ENCODE measurements around the gene SEC24A.
A peak's percentile ranks its signal among the peaks of the same experiment; 100 is the strongest.
"Not testable (repeated sequence)": the region's sequence is repeated elsewhere in the genome, so short reads cannot be mapped to it uniquely, and the experiment has no call there.

Gene SEC24A

DNA sequence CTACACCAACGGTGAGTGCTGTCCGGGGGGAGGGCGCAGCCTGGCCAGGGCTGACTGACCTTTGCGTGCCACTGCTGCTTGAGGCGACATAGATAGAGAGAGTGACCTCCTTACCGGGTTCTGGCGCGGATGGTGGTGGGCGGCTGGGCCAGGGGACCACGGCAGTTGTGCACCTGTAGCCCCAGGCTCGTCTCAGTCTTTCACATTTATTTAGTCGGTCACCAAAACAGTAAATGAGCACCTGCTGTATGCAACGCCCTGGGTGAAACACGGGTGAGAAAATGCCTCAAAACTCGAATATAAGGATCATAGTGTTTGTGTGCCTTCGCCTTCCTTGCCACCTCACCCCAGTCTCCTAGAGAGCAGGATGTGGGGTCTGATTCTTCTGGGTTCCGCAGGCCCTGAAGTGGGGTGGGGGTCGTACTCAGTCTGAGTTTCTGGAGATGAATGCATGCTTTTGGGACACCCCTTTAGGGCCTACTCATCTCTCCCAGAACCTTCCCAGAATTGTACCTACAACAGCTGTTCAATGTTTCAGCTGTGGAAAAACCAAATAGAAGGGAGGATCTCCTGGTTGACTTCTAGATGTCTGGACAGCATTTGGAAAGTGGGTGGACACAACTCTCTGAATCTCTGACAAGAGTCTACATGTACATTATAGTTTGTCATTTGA is 714 bp downstream of the SEC24A start:
- DNase-seq (ENCODE audit: extremely low read depth in 1 of 2, low read depth in 1 of 2): no peak

DNA sequence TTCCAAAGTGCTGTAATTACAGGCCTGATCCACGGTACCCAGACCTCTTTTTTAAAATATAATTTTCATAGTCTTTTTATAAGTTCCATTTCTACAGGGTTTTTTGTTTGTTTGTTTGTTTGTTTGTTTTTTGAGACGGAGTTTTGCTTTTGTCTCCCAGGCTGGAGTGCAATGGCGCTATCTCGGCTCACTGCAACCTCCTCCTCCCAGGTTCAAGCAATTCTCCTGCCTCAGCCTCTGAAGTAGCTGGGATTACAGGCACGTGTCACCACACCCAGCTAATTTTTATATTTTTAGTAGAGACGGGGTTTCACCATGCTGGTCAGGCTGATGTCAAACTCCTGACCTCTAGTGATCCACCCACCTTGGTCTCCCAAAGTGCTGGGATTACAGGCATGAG is 2.1 kb downstream of the SEC24A start:
- not testable (repeated sequence) for DNase-seq (ENCODE audit: extremely low read depth in 1 of 2, low read depth in 1 of 2)

DNA sequence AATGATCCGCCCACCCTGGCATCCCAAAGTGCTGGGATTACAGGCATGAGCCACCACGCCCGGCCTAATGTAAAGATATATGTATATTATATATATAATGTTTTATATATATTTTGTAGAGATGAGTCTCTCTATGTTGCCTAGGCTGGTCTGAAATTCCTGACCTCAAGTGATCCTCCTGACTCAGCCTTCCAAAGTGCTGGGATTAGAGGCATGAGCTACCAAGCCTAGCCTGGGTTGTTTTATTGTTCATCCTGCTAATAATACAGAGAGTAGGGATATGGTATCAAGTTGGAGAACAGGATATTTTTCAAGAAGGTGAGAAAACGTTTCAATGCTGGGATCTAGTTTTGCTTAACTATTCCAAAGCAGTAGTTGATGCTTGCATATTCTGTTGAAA is 2.9 kb downstream of the SEC24A start:
- no peak for DNase-seq (ENCODE audit: extremely low read depth in 1 of 2, low read depth in 1 of 2)

DNA sequence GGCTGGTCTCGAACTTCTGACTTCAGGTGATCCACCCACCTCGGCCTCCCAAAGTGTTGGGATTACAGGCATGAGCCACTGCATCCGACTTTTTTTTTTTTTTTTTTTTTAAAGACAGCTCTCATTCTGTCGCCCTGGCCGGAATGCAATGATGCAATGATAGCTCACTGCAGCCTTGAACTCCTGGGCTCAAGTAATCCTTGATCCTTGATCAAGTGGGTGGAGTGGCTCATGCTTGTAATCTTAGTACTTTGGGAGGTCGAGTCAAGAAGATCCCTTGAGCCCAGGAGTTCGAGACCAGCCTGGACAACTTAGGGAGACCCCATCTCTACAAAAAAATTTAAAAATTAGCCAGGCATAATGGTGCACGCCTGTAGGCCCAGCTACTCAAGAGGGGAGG is 8.1 kb downstream of the SEC24A start:
- no peak for DNase-seq (ENCODE audit: extremely low read depth in 1 of 2, low read depth in 1 of 2)

DNA sequence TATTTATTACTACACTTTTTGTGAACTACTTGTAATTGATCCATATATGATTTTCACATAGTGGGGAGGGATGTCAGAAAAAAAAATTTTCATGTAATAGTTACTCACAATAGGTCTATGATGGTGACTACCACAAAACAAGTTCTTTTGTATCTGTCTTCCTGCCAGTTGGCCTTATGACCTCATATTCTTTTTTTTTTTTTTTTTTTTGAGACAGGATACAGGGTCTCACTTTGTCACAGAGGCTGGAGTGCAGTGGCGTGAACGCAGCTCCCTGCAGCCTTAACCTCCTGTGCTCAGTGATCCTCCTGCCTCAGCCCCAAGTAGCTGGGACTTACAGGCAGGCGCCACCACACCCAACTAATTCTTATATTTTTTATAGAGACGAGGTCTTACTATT is 10.9 kb downstream of the SEC24A start:
- DNase-seq (ENCODE audit: extremely low read depth in 1 of 2, low read depth in 1 of 2): no peak

DNA sequence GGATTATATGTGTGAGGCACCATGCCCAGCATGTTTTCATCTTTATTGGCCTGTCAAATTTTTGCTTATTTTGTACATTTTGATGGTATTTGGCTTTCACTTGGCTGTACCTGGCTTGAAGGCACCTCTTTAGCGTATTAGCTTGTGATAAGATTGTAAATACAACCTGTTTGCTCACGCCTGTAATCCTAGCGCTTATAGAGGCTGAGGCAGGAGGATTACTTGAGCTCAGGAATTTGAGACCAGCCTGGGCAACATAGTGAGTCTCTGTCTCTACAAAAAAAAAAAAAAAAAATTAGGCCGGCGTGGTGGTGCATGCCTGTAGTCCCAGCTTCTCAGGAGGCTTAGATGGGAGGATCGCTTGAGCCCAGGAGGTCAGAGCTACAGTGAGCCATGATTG is 11.3 kb downstream of the SEC24A start:
- DNase-seq (ENCODE audit: extremely low read depth in 1 of 2, low read depth in 1 of 2): no peak

DNA sequence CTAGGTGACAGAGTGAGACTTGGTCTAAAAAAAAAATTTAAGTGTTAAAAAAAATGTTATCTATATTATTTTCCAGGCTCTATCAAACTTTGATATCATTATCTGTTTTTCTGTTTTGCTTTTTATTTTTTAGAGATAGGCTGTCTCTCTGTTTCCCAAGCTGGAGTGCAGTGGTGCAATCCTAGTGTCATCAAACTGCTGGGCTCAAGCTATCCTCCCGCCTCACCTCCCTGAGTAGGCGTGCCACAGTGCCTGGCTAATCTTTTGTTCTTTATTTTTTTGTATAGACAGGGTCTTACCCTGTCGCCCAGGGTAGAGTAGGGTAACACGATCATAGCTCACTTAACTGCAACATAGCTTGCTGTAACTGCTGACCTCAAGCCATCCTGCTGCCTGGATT is 14.4 kb downstream of the SEC24A start:
- DNase-seq (ENCODE audit: extremely low read depth in 1 of 2, low read depth in 1 of 2): no peak

DNA sequence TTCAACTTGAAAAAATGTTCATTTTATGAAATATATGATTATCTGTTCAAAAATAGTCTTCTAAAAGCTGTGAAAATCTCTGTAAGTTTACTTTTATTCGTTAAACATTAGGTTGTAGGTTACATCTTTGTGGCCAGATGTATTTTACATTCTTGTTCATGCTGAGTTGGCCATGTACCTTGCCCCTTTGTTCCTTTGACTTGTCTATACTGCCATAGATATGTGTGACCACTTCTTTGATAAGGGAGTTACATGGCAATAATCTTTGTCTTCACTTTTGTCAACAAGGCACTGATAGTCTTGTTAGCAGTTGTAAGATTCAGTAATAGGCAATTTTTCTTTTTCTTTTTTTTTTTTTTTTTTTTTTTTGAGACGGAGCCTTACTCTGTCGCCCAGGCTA is 15.9 kb downstream of the SEC24A start:
- DNase-seq (ENCODE audit: extremely low read depth in 1 of 2, low read depth in 1 of 2): no peak

DNA sequence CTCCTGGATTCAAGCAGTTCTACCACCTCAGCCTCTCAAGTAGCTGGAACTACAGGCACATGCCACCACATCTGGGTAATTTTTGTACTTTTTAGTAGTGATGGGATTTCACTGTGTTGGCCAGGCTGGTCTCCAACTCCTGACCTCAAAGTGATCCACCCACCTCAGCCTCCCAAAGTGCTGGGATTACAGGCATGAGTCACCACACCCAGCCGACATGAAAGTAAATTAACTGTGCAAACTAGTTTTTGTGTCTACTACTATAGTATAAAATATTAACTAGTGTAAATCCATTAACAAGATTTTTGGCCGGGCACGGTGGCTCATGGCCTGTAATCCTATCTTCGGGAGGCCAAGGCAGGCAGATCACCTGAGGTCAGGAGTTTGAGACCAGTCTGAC is 25.0 kb downstream of the SEC24A start:
- not testable (repeated sequence) for DNase-seq (ENCODE audit: extremely low read depth in 1 of 2, low read depth in 1 of 2)

DNA sequence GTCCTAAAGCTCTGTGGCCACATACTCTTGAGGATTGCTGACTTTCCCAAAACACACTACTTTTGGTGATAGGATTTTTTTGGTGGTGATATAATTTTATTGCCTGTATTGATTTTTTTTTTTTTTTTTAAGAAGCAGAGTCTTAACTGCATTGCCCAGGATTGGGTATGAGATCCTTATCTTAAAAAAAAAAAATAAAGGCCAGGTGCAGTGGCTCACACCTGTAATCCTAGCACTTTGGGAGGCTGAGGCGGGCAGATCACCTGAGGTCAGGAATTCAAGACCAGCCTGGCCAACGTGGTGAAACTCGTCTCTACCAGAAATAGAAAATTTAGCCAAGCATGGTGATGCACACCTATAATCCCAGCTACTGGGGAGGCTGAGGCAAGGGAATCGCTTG is 28.8 kb downstream of the SEC24A start:
- not testable (repeated sequence) for DNase-seq (ENCODE audit: extremely low read depth in 1 of 2, low read depth in 1 of 2)

DNA sequence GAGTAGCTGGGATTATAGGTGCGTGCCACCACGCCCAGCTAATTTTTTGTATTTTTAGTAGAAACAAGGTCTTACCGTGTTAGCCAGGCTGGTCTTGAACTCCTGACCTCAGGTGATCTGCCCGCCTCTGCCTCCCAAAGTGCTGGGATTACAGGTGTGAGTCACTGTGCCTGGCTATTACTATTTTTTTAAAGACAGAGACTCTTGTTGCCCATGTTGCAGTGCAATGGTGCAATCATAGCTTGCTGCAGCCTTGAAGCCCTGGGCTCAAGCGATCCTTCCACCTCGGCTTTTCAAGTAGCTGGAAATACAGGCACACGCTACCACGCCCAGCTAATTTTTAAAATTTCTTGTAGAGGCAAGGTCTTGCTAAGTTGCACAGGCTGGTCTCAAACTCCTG is 41.6 kb downstream of the SEC24A start:
- not testable (repeated sequence) for DNase-seq (ENCODE audit: extremely low read depth in 1 of 2, low read depth in 1 of 2)

DNA sequence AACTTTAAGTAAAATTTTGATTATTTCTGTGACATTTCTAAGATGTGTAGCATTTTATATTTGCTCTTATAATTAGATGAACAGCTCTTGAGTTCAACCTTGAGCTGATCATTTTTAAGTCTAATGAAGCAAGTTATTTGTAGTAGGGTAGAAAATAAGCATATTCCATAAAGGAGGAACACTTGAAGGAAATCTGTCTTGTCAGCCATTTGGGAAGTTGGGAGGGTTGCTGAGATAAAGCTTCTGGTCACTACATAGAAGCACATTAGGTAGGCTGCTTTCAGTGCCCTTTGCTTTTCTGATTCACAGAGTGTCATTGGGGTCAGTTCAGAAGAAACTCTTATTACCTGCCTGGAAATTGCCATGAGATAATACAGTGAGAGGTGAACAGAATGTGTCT is 44.1 kb downstream of the SEC24A start:
- DNase-seq (ENCODE audit: extremely low read depth in 1 of 2, low read depth in 1 of 2): no peak

DNA sequence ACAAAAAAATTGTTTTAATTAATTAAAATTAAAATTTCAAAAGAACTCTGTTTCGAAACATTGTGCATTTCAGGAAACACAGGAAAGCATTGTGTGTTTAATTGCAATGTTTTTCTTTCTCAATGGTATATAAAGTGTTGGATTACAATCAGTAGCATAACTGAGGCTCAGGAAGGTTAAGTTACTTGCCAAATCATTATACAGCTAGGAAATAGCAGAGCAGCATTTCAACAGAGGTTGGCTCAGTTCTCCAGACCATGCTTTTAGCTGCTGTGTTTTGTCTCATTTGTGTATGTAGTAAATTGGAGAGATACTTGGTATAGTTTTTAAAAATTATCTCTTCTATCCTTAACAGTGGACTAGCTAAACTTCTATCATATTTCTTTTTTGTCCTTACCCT is 59.7 kb downstream of the SEC24A start:
- no peak for DNase-seq (ENCODE audit: extremely low read depth in 1 of 2, low read depth in 1 of 2)

DNA sequence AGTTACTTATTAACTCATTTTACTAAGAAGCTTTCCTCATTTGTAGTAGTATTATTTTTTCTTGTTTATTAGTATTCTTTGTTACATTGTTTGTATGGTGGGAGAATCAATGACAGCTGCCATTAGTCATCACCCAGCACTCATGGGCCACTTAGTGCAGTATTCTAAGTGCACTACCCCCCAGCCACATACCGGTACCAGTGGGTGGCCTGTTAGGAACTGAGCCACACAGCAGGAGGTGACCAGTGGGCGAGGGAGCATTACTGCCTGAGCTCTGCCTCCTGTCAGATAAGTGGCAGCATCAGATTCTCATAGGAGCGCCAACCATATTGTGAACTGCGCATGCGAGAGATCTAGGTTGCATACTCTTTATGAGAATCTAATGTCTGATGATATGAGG is 65.5 kb downstream of the SEC24A start:
- no peak for DNase-seq (ENCODE audit: extremely low read depth in 1 of 2, low read depth in 1 of 2)

DNA sequence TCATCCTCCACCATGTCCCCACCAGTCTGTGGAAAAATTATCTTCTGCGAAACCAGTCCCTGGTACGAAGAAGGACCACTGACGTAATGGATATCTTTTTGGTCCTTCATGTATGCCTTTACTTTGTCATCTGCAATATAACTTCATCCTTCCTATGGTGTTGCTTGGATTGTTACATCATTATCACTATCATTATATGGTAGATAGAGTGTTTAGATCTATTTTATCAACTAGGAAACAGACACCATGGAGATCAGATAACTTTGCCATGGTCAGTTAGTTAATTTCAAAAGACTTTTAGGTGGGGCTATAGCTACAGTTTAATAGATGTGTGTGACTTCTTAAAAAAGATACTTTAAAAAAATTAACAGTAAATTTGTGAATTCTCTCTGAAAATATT is 66.0 kb downstream of the SEC24A start:
- no peak for DNase-seq (ENCODE audit: extremely low read depth in 1 of 2, low read depth in 1 of 2)

DNA sequence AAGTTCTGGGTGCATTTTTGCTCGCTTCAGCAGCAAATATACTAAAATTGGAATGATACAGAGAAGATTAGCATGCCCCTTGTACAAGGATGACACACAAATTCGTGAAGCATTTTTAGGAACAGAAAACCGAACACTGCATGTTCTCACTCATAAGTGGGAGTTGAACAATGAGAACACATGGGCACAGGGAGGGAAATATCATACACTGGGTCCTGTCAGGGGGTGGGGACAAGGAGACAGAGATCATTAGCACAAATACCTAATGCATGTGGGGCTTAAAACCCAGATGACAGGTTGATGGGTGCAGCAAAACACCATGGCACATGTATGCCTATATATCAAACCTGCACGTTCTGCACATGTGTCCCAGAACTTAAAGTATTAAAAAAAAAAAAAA is 66.9 kb downstream of the SEC24A start:
- not testable (repeated sequence) for DNase-seq (ENCODE audit: extremely low read depth in 1 of 2, low read depth in 1 of 2)

DNA sequence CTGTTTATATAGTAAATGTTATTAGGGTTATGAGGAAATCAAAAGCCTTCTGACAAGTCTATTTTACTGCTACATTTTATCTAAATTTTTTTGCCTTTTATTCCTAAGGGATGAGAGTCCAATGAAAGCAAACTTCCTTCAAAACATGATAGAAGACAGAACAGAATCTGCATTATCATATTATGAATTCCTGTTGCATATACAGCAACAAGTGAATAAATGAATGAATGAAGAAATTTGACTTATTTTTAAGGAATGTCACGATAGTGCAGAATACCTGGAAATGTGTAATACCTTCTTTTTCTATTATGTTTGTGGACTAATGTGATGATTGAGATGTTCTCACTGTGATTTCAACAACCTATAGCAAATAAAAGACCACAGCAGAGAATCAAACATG is 76.3 kb downstream of the SEC24A start:
- no peak for DNase-seq (ENCODE audit: extremely low read depth in 1 of 2, low read depth in 1 of 2)

DNA sequence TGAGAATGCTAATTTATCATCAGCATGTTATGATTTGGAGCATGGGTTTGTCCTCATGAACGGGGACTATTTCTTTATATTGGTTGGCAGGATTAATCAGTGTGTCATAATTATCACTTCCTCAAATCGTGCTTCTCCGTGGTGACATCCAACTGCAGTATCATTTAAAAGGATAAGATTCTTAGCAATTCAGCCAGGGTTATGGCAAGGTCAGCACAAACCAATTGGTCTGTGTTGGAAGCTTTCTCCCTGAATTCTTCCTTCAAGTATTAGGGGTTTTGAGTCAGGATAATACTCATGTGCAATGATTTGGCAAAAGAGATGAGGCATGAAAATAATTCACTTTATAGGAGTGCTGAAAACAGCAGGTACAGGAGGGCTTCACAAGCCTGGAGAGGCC is 84.2 kb downstream of the SEC24A start:
- no peak for DNase-seq (ENCODE audit: extremely low read depth in 1 of 2, low read depth in 1 of 2)

DNA sequence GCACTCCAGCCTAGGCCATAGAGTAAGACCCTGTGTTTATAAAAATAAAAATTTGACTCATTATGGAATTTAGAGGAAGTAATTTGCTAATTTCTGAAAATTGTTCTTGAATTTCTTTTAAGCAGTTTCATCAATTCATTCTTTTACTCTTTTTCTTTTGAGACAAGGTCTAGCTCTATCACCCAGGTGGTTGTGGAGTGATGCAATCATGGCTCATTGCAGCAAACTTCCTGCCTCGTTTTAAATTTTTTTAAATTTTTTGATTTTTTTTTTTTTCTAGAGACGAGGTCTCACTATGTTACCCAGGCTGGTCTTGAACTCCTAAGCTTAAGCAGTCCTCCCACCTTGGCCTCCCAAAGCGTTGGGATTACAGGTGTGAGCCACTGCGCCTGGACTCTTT is 86.7 kb downstream of the SEC24A start:
- no peak for DNase-seq (ENCODE audit: extremely low read depth in 1 of 2, low read depth in 1 of 2)

DNA sequence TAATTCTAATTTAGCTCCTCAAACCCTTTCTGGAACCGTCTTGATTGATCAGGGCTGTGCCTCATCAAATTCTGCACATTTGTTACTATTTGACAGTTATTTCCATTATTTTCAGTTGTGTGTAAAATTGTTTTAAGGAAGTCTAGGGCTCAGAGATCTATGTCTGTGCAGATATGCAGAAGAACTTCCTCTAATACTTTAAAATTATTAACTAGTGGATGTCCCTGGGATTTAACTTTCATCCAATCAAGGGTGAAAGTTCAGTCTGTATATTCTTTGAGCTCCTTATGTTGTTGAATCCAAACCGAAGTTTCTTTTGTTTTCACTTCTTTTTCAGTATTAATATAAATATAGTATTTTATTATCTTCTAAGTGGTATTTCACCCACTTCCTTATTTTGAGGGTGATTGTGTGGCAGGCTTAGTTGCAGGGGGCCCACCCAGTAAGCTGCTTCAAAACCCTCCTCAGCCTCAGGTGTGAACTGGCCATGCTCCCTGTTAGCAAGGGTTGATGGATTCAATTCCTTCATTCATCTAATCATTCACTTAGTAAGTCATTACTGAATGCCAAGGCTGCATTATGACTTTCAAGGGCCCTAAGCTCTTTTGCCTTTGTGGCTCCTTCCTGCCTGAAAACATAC is 87.7 kb downstream of the SEC24A start:
- no peak for DNase-seq (ENCODE audit: extremely low read depth in 1 of 2, low read depth in 1 of 2)

DNA sequence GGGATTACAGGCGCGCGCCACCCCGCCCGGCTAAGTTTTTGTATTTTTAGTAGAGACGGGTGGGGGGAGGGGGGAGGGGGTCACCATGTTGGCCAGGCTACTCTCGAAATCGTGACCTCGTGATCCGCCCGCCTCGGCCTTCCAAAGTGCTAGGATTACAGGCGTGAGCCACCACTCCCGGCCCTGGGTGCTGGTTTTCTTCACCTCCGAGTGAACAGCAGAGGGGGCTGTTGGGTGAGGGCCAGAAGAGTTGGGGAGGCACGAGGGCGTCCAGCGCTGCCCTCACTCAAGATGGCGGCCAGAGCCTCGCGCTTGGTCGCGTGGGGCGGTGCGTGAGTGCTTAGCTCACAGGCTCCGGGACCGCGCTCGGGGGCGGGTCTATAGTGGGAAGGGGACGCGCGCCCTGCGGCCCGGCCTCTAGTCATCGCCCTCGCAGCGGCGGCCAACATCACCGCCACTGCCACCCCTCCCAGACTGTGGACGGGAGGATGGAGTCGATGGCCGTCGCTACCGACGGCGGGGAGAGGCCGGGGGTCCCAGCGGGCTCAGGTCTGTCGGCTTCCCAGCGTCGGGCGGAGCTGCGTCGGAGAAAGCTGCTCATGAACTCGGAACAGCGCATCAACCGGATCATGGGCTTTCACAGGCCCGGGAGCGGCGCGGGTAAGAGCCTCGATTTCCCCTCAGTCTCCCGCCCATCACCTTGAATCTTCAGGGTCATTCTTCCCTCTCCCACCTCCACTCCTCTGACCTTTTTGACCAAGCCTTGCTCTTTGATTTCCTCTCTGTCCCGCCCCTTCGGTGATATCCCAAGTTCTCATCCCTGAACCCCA is 89.8 kb downstream of the SEC24A start, which contains the start of gene CAMLG:
Gene CAMLG, plus strand, starts transcription at position 416 of the 830 bp plus-strand sequence. Its CDS starts 73 bp downstream, at position 489.
- DNase-seq (ENCODE audit: extremely low read depth in 1 of 2, low read depth in 1 of 2): peak; percentile 94 to 97

All from activated CD8-positive, alpha-beta memory T cell treated with anti-CD3 and anti-CD28 coated beads for 1 hour (primary cell).